G401 (cell line): ENCODE results near the gene UTF1. TPM values are rescaled to one million over a fixed set of nuclear protein-coding genes. Genes with fewer than 3 reads are reported as not detected.

Experiments used
- DNase-seq: peaks from one replicate; pipeline ENCODE4 v3.0.0-alpha.2; 2015; ENCODE audit warnings: low spot score
- in situ Hi-C: cut with HindIII; loops from 2 replicates; pipeline ENCODE4 v1.10.0; 2016; ENCODE audit warnings: low sequenced_read_pairs, mixed read lengths
- total RNA-seq: library from RNA; depleted of rRNA; stranded (reverse); fragments of >200 nt; shearing (Covaris generic); gene quantifications from 2 replicates; pipeline ENCODE4 v1.2.3, GENCODE V29; 2014; rRNA removed

UTF1 gene, protein sequence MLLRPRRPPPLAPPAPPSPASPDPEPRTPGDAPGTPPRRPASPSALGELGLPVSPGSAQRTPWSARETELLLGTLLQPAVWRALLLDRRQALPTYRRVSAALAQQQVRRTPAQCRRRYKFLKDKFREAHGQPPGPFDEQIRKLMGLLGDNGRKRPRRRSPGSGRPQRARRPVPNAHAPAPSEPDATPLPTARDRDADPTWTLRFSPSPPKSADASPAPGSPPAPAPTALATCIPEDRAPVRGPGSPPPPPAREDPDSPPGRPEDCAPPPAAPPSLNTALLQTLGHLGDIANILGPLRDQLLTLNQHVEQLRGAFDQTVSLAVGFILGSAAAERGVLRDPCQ
- total RNA-seq, result not detected in 2 replicates

DNA sequence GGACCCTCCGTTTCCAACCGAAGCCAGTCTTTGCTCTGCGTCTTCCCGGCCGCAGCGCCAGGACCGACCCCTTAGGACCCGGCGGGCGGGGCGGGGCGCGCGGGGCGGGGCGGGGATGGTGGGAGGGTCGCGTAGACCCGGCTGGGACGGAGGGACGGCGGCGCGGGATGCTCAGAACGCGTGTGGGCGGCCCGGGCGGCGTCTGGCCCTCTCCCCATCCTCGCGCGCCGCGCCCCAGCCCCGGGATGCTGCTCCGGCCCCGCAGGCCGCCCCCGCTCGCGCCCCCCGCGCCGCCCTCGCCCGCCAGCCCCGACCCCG lies at the start of gene UTF1:
UTF1 (plus strand) TSS at position 174 of the 318 bp plus-strand sequence; CDS start at position 246, 72 bp downstream.
- in situ Hi-C loops, result no loop called here
- DNase-seq, result no peak

DNA sequence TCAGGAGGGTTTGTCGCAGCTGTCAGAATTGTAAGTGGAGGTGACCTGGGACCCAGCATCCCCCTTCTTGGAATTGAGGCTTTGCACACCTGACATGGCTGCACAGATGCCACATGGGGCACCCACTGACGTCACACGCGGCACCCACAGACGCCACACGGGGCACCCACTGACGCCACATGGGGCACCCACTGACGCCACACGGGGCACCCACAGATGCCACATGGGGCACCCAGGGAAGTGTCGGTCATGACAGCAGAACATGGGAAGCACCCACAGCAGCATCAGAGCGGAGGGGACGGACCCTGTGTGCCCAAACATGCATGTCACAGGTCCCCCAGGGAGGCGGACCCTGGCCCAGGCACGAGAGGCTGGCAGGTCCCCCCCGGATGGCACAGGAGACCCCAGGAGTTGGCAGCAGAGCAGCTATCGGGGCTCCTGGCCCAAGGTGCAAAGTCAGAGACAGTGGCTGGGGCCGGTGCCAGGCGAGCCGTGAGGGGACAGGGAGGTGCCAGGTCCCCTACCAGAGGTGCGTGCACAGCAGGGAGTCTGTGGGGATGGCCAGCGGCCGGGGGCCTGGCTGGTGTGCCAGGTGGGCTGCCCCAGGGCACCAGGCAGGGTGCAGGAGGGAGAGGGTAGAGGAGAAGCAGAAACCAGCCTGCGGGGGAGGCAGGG lies 48.9 kb upstream of the UTF1 start:
- in situ Hi-C loops, result no loop called here
- no peak for DNase-seq

DNA sequence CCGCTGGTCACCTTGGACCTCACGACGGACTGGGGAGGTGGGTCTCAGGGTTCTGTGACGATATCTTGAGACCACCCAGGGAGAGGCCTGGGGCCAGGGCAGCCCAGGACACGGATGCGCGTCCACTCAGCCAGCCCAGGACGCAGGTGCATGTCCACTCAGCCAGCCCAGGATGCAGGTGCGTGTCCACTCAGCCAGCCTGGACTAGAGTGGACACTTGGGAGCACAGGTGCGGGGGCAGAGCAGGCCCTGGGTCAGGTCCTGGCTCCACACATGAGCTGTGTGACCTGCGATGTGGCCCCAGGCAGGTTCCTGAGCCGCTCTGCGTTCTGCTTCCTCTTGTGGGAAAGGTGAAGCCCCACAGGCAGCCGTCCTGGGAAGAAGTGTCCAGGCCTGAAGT lies 47.8 kb upstream of the UTF1 start:
- no peak for DNase-seq
- in situ Hi-C loops, result no loop called here

DNA sequence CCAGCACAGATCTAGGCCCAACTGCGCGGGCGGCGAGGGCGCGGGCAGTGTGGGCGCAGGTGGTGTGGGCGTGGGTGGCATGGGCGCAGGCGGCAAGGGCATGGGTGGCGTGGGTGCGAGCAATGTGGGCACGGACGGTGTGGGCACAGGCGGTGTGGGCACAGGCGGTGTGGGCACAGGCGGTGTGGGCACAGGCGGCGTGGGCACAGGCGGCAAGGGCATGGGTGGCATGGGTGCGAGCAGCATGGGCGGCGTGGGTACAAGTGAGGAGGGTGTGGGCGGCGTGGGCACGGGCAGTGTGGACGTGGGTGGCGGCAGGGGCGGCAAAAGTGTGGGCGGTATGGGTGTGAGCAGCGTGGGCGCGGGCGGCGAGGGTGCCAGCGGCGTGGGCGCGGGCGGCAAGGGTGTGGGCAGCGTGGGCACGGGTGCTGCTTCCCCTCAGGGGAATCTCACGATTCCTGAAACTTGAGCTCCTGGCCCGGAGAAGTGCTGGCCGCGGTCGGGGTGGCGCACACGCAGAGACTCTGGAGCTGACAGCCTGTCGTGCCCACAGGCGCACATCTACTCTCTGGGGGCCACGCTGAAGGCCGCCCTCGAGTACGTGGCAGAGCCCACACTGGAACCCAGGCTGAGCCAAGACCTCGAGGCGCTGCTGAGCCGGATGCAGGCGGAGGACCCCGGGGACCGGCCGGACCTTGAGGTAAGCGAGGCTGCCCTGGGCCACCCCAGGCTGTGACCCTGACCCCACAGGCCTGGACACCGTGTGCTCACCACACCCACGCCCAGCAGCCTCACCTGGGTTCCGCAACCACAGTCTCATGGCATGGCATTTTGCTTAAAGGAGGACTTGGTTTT lies 47.0 kb upstream of the UTF1 start:
- DNase-seq, result no peak
- in situ Hi-C loops, result no loop called here

DNA sequence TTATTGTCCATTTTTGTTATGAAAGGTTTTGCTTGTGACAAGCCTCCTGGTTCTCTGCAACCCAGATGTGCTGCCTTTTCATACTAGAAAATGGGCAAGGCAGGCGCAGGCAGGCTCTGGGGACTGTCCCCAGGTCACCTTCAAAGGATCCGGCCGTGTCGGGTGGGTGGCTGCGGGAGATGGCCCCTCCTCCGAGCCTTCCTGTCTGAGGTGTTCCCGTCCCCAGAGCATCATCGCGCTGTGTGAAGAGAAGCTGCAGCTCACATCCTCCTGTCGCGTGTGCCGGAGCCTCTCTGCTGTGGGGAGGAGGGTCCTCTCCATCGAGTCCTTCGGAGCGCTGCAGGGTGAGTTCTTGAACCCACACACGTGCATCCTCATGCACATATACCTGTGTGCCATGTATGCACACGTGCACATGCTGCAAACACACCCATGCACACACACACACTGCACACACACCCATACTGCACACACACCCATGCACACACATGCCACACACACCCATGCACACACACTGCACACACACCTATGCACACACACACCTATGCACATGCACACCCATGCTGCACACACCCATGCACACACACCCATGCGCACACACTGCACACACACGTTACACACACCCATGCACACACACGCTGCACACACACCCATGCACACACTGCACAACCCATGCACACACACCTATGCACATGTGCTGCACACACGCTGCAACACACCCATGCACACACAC lies 46.2 kb upstream of the UTF1 start:
- no peak for DNase-seq
- in situ Hi-C loops, result no loop called here

DNA sequence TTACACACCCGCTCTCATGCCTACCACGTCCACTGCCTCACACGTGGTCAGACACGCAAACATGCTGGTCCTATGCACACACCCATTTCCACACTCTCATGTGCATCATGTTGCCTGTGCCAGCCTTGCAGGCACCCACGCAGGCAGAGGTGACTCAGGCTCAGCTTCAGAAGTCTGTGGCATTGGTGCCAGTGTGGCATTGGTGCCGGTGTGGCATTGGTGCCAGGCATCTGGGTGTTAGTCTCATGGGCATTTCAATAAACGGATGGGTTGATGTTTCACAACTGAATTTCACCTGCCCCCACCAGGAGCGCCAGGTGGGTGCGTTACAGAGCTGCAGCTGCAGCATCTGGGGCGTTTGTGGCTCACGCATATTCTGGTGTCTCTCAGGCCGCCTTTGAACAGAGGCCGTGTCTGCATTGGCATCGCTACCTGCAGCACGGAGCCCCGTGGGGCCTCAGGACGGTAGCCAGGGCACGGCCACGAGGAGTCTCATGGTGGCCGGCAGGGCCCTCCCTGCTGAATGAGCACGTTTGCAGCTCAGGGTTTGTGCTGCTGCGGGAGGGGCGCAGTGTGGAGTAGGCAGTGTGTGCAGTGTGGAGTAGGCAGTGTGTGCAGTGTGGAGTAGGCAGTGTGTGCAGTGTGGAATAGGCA lies 45.3 kb upstream of the UTF1 start:
- DNase-seq, result no peak
- in situ Hi-C loops, result no loop called here

DNA sequence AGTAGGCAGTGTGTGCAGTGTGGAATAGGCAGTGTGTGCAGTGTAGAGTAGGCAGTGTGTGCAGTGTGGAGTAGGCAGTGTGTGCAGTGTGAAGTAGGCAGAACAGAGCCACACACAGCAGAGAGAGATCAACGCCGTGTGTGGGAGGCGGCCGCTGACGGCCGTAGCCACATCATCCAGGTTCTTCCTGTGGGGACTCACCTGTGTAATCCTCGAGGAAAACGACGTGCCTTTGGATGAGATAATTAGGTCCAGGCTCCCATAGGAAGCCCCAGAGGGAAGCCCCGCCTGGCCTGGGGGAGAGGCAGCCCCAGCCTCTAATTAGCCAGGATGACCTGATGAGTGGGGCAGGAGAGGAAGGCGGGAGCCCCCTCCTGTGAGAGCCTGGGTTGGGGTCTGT lies 44.6 kb upstream of the UTF1 start:
- in situ Hi-C loops, result no loop called here
- DNase-seq, result no peak

DNA sequence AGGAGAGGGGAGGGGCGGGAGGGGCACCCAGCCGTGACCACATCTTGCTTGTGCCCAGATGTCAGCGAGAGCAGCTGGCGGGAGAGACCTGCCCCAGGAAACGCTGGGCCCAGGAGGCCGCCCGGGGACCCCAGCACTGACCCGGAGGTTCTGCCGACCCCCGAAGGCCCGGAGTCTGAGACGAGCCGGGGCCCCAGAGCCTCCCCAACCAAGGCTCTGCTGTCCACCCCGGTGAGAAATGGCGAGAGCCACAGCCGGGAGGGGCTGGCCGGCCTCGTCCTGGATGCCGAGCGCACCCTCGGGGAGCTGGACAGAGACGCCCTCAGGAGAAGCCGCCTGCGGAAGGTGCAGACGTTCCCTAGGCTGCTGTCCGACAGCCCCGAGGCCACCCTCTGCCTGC lies 44.1 kb upstream of the UTF1 start:
- in situ Hi-C loops, result no loop called here
- no peak for DNase-seq

DNA sequence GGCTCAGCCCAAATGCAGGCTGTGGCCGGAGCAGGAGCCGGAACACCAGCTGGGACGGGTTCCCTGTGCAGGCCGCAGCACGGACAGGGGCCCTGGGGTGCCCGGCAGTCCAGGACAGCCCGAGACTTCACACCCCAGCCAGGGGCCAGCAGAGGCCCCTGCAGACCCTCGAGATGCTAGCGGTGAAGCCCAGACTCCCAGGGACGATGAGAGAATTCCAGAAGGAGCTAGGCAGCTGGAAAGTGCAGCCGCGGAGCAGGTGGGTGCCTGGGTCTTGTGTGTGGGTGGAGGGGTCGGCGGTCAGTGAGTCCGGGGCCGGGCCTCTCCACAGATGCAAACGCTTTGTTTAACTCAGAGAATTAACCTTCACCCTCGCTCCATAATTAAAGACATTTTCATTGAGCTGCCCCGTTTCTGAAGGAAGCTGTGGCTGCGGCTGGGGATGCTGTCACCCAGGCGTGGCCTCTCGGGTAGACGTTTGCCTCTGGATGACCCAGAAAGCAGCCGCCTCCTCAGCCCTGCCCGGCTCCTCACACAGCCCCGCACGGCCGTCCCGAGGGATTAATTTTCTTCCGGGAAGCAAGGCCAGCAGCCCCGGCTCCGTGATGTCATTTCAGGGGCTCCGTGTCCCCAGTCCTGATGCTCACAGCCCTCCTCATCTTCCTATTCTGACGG lies 43.5 kb upstream of the UTF1 start:
- in situ Hi-C loops, result no loop called here
- no peak for DNase-seq

DNA sequence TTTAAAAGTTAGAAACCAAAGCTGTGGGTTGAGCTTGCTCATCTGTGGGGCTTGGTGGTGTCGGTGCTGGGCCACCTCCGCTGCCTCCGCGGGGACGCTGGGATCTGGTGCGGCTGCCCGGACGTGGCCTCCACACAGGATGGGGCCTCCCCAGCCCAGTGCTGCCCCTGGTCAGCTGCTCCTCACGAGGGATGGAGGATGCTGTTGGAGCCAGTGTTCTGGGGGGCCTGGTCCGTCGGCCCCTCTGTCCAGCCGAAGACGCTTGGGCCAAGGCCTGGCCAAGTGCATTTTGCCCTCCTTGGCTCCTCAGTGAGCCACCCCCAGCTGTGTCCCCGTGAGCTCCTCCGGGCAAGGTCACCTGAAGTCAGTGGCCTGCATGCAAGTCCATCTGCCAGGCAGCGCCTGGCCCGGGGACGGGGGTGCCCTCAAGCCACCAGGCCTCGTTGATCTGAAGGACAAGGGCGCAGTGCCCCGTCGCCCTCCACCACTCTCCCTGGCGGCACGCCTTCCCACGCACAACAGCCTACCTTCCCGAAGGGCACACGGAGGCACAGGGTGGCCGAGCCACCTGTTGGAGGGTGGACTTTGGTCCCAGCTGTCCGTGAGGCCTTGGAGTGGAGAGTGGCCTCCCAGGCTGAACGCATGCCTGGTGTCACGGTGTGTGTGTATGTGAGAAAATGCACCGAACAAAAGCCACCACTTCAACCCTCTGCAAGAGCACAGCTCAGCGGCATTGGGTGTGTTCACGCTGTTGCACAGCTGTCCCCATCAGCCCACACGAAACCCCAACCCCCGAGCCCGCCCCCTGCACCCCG lies 42.7 kb upstream of the UTF1 start:
- in situ Hi-C loops, result no loop called here
- no peak for DNase-seq

DNA sequence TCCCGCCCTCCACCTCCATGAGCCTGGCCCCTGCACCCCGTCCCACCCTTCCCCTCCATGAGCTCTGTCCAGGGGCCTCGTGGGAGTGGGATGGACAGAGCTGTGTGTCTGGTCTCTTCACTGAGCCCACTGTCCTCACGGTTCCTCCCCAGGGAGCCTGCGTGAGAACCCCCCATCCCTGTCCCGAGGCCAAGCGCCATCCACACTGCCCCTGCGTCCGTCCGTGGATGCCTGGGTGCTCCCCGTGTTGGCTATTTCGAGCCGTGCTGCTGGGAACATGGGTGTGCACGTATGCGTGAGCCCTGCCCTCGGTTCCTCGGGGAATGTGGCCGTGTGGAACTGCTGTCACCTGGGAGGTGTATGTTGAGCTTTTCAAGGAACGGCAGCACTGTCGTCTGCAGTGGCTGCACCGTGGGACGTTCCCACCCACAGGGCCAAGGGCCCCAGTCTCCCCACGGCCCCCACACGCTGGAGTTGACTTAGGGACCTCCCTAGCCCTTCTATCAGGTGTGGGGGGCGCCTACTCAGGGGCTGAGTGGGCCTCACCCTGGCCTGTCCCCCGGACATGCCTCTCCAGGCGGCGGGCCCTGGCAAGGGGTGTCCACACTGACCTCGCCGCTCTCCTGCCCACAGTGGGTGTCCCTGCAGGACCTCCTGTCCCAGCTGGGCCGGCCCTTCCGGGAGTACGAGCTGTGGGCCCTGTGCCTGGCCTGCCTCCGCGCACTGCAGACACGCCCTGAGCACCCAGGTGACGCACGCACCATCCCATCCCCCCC lies 41.9 kb upstream of the UTF1 start:
- in situ Hi-C loops, result no loop called here
- no peak for DNase-seq

DNA sequence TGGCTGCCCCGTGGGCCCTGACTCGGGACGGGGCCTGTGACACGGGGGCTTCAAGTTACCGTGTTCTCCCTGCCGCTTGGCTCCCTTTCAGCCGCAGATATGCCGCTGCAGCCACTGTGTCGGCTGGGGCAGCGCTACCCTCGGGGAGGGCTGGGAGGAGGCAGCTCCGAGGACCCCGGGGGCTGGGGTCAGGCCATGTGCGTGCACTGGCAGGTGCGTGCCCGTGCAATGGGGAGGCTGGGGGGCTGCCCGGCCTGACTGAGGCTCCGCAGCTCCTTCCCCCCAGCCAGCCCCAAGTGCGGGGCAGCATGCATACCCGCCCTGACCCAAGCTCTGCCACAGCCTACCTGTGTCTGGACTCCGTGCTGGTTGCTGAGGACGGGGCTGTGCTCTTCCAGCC lies 40.8 kb upstream of the UTF1 start:
- DNase-seq, result no peak
- in situ Hi-C loops, result no loop called here

DNA sequence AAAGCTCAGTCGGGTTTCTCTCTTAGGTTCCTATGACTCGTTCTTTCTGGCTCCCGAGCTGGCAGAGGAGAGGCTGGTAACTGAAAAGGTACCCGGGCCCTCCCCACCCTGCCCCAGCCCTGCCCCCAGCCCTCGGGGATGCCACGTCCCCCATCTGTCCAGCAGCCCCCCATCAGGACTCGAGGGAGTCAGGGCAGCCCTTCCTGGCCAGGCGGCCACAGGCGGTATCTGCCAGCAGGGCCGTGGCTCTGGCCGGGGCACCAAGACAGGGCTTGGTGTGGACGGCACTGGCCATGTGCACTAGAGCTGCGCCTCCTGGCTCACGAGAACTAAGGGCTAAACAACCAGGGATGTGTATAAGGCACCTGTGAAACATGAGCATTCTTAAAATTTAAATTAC lies 40.3 kb upstream of the UTF1 start:
- no peak for DNase-seq
- in situ Hi-C loops, result no loop called here

DNA sequence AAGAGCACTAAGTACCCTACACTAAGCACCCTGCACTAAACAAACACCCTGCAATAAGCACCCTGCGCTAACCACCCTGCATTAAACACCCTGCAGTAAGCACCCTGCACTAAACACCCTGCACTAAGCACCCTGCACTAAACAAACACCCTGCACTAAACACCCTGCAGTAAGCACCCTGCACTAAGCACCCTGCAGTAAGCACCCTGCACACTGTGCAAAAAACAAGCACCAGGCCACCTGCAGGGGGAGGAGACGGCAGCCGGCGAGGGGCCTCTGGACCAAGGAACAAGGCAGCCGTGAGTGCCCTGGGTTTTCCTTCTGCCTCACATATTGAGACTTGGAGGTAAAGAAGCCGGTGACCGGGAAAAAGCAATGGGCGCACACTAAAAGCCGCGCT lies 39.8 kb upstream of the UTF1 start:
- in situ Hi-C loops, result no loop called here
- DNase-seq, result no peak

DNA sequence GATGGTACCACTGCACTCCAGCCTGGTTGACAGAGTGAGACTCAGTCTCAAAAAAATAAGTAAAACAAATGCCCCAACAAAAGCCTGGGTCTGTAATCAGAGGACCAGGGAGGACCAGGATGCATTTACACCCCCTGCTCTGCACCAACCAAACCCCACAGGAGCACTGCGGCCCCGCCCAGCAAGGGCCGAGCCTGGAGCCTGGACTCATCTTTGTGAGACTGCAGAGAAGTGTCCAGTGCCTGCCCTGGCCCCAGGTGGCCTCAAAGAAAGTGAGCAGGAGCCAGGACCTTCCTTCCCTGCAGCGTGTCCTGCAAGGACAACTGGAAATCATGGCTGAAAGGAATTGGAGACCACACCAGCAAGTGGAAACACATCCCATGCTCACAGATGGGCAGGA lies 38.4 kb upstream of the UTF1 start:
- DNase-seq, result no peak
- in situ Hi-C loops, result no loop called here

DNA sequence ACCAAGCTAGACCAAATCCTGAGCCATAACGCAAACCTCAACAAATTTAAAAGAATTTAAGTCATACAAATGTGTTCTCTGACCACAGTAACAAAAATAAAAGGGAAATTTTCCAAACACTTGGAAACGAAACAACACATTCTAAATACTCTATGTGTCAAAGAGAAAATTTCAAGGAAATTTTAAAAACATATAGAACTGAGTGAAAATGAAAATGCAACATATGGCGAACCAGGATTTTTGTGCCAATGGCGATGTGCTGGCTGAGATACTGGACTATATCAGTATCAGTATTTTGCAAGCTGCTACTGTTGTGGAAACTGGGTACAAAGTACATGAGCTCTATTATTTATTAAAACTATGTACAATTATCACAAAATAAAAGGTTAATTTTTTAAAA lies 35.9 kb upstream of the UTF1 start:
- no peak for DNase-seq
- in situ Hi-C loops, result no loop called here

DNA sequence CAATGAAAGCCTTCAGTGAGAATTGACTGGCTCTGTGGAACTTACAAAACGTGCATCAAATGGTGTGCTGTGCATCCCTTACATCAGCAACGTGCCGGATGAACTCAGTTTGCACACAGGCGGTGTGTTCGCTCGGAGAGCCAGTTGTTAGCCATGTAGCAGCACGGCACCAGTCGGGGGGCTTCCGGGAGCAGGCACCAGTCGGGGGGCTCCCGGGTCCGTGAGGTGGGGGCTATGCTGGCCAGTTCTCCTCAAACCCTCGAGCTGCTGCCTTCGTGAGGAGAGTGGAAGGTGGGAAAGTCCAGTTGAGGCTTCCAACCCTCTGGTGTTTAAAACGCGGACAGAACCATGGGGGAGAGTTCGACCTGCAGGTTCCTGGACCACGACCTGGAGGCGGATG lies 34.9 kb upstream of the UTF1 start:
- in situ Hi-C loops, result no loop called here
- no peak for DNase-seq
